ENCODE data around the gene EMSY.

DNA sequence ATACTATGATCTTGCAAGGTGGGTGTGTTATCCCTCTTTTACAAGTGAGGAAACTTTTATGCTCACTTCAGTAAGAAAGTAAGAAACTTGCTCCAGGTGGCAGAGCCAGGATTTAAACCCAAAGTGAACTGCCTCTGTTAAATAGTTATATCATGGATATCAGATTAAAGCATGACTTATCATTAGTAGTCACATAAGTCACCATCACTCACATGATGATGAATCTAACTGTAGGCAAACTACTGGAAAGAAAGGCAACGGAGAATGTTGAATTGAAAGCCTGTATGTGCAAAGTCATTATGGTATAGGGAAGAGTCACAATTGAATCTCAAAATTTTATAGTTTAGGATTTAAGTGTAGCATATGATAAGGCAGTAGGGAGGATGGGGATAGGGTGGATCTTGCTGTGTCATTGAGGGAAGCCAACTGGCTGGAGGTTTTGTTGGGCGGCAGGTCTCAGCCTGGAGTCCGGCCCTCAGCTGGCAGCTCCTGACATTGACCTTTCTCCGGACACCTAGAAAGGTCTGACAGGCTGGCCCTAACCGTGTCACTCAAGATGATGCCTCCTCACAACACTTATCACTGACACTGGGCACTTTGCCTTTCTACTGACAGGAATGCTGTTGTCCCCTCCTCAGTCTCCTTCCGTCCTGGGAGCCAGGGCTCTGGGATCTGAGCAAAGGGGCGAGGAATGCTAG lies 98.3 kb downstream of the EMSY start:
- TF ChIP-seq POLR2A (IDR thresholded peaks at IDR 0.05): no peak
- TF ChIP-seq, protein P1, sequence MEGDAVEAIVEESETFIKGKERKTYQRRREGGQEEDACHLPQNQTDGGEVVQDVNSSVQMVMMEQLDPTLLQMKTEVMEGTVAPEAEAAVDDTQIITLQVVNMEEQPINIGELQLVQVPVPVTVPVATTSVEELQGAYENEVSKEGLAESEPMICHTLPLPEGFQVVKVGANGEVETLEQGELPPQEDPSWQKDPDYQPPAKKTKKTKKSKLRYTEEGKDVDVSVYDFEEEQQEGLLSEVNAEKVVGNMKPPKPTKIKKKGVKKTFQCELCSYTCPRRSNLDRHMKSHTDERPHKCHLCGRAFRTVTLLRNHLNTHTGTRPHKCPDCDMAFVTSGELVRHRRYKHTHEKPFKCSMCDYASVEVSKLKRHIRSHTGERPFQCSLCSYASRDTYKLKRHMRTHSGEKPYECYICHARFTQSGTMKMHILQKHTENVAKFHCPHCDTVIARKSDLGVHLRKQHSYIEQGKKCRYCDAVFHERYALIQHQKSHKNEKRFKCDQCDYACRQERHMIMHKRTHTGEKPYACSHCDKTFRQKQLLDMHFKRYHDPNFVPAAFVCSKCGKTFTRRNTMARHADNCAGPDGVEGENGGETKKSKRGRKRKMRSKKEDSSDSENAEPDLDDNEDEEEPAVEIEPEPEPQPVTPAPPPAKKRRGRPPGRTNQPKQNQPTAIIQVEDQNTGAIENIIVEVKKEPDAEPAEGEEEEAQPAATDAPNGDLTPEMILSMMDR (IDR thresholded peaks at IDR 0.05): no peak

All from testis (tissue), 2 donors.